H1 (cell line): ENCODE results near the gene POLR3G.

Experiments used
- CTBP2 ChIP-seq: IDR thresholded peaks from 2 replicates; pipeline ENCODE4 v1.7.0; 2011; ENCODE audit warnings: borderline replicate concordance, mild to moderate bottlenecking, moderate library complexity, mixed read lengths, low read length; ENCODE audit not compliant: insufficient read depth, insufficient read length
- CTCF ChIP-seq, 3 experiments: IDR thresholded peaks; 1 replicate in 2 of 3; 2 replicates in 1 of 3; pipeline versions ENCODE4 v1.5.1 to v1.6.1; 2011; ENCODE audit warnings: low read length in 3 of 3, mild to moderate bottlenecking in 3 of 3, inconsistent platforms in 2 of 3, low read depth in 1 of 3, moderate library complexity in 1 of 3; ENCODE audit not compliant: insufficient read depth in 1 of 3; ENCODE audit errors: control extremely low read depth in 1 of 3
- EZH2 ChIP-seq: fragments of 200-600 bp; sonication (generic); IDR thresholded peaks from 2 replicates; pipeline ENCODE4 v1.7.1; 2012; ENCODE audit warnings: low read depth, mild to moderate bottlenecking, moderate library complexity, low read length, inconsistent platforms; ENCODE audit not compliant: severe bottlenecking
- GABPA ChIP-seq: IDR thresholded peaks from 2 replicates; pipeline ENCODE4 v1.6.1; 2011; ENCODE audit warnings: mild to moderate bottlenecking, low read length, moderate library complexity, borderline replicate concordance; ENCODE audit not compliant: insufficient read depth
- NRF1 ChIP-seq: IDR thresholded peaks from 2 replicates; pipeline ENCODE4 v1.6.1; 2011; ENCODE audit warnings: mild to moderate bottlenecking, low read depth, low read length, improper control_type of control experiment
- PHF8 ChIP-seq: fragments of 200-600 bp; sonication (generic); conservative IDR thresholded peaks from 2 replicates; pipeline ENCODE4 v1.7.1; 2012; ENCODE audit warnings: low read depth, mild to moderate bottlenecking, inconsistent platforms, low read length, moderate library complexity
- POLR2AphosphoS5 ChIP-seq: IDR thresholded peaks from 2 replicates; pipeline ENCODE4 v1.6.1; 2011; ENCODE audit warnings: low read depth, low read length
- RFX5 ChIP-seq: IDR thresholded peaks from 2 replicates; pipeline ENCODE4 v1.6.1; 2011; ENCODE audit warnings: low read depth, low read length, improper control_type of control experiment, borderline replicate concordance
- TCF12 ChIP-seq: IDR thresholded peaks from 2 replicates; pipeline ENCODE4 v1.6.1; 2011; ENCODE audit warnings: low read depth, mild to moderate bottlenecking, low read length

- TF ChIP-seq CTCF (IDR thresholded peaks at IDR 0.05; ENCODE audit: control extremely low read depth in 1 of 3, insufficient read depth in 1 of 3, low read depth in 1 of 3, low read length in 3 of 3) (peak in 2 of 3 experiments; percentile 12 to 24; a peak in 2 of 4 replicates), RFX5 (no peak), EZH2 (no peak), NRF1 (no peak), CTBP2 (peak; percentile 75), TCF12 (no peak), POLR2AphosphoS5 (no peak), PHF8 (no peak), GABPA (no peak)
Observed at GRCh38 chr5:90477073-90477472, 2.4 kb downstream of the POLR3G start.
